Caki2 (cell line): ENCODE measurements around the gene STXBP4. TPM values are rescaled to one million over a fixed set of nuclear protein-coding genes. Genes with fewer than 3 reads are reported as not detected.

ENCODE experiments used
- DNase-seq: peaks from one replicate; pipeline ENCODE4 v3.0.0-alpha.2; 2015; ENCODE audit warnings: low read depth
- in situ Hi-C: cut with HindIII; loops from 2 replicates; pipeline ENCODE4 v1.10.0; 2016; ENCODE audit warnings: low sequenced_read_pairs, low pct_unique_long_range_greater_than_20kb, mixed read lengths
- total RNA-seq: library from RNA; depleted of rRNA; stranded (reverse); fragments of >200 nt; shearing (Covaris generic); gene quantifications from 2 replicates; pipeline ENCODE4 v1.2.3, GENCODE V29; 2014; ENCODE audit warnings: low replicate concordance

The STXBP4 gene
- total RNA-seq, 1 experiment from 2014 or later: 1.1 TPM

GRCh38 chr17:55177159-55177854 is 208.7 kb downstream of the STXBP4 start:
- DNase-seq: no peak
- in situ Hi-C loops: no loop called here

DNA sequence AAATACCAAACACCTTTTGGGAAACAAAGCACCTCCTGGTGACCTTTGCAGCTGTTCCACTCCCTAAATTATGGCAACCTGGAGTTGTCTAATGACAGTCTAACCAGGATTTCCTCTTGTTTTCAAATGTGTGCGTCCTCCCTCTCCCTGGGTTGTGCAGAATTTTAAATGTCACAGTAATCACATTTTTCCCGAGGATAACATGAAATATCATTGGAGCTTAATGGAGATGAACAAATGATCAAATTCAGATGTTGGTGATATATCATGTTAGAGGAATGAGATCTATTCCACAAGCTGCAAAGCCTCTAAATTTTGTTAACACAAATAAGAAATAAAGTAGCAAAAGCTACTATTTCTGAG is 209.3 kb downstream of the STXBP4 start:
- DNase-seq: no peak
- in situ Hi-C loops: no loop called here

DNA sequence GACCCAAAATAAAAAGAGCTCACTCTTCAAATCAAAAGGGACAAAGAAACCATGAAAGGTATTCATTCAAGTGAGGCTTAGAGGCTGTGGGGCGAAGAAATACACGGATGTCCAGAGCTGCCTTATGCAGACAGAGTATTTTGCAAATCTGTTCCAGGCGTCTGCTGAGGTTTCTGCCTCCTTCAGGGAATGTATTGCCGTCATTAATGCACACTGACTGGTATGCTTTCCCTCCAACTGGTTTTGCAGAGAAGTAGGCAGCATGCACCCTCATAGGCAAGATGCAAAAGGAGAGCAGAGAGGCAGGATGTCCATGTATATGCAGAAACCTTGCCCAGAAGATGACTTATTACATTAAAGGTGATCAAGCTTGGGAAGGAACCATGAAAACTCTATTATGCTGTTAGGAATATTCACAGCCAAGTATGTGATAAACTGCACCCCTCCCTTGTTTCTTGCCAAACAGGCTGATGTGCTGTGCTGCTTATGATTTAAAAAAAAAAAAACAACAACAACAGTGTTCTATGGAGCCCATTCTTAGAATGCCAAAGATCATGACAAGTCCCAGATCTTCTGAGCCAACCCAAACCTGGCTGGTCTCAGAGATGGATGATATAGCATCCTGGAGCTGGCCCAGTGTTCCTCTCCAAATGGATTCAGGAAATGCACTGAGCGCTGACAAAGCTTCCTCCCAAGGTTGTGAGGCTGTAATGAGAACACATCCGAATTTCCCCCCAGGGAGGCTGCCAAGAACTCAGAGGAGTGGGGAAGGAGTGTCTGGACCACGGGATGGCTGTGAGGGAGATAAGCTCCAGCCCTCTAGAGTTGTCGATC is 218.6 kb downstream of the STXBP4 start:
- in situ Hi-C loops: no loop called here
- DNase-seq: no peak

GRCh38 chr17:55190748-55191147 is 222.2 kb downstream of the STXBP4 start:
- no peak for DNase-seq
- in situ Hi-C loops: no loop called here

- in situ Hi-C loops: no loop called here
- DNase-seq: no peak
Observed at GRCh38 chr17:55198690-55199370, 230.3 kb downstream of the STXBP4 start.

DNA sequence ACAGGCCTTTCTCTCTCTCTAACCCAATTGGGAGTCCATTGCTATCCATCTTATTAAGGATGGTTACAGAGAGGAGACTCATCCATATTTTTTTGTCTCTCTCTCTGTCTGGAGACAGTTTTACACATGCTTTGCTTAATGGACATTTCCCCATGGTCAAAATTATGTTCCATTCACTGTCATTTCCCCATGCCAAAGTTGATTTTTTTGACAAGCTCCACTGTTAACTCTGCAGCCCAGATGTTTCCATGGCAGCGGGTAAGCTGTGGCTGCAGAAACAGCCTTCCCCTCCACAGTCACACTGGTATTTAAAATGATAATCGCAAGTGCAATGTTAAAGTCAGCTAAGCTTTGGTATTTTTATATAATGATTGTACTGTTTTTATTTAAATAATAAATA is 232.3 kb downstream of the STXBP4 start:
- no peak for DNase-seq
- in situ Hi-C loops: no loop called here

DNA sequence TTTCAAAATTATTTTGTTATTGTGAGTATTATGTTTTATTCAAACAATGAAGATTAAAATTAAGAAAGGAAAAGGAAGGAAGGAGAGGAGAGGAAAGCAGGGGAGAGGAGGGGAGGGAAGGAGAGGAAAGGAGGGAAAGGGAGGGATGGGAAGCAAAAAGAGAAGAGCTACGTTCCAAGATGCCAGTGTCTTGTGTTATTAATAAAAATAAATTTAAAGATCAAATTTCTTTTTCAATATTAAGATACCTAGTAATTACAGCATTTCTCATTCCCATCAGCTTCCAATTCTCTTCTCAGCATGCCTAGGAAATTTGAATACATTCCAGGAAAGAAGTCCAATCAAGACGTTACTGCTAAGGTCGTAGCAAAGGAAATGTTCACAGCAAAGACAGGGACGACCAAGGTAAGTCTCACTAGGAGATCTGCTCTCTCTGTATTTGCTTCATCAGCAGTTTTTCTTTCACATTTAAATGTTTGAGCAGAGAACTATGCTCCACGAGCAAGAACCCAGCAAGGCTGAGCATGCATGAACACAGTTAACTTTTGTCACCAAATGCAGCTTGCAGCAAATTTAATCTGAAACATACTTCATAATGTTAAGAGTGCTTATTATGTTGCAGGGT is 232.9 kb downstream of the STXBP4 start:
- in situ Hi-C loops: no loop called here

GRCh38 chr17:55202896-55203295 is 234.3 kb downstream of the STXBP4 start:
- DNase-seq: no peak
- in situ Hi-C loops: no loop called here

More for the DNA sequence above, 232.9 kb downstream of the STXBP4 start:
- DNase-seq: no peak

DNA sequence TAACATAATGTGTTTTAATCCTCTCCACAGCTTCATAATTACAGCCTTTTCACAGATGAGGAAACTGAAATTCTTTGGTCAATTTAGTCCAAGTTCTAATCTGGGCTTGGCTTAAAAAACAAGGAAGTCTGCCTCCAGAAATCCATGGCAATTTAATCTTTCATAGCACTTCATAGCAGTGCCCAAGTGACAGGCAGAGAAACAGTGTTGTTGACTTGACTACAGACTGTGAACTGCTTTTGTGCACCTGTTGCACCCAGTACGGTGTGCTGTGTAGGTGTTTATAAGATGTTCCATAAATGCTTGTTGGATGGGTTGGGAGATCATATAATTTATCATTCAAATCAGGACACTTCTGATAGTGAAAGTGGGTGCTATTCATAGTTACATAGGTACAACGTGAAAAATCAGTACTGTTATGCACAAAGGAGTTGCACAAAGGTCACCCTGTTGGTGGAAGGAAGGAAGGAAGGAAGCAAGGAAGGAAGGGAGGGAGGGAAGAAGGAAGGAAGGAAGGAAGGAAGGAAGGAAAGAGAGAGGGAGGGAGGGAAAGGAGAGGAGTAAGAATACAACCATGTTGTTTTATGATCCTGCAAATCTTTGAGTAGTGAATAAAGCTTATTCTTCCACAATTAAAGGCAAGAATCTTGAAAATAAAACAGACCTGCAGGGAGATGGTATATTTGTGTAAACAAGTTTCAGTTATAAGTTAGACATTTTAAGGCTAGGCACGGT is 239.7 kb downstream of the STXBP4 start:
- in situ Hi-C loops: no loop called here
- no peak for DNase-seq

DNA sequence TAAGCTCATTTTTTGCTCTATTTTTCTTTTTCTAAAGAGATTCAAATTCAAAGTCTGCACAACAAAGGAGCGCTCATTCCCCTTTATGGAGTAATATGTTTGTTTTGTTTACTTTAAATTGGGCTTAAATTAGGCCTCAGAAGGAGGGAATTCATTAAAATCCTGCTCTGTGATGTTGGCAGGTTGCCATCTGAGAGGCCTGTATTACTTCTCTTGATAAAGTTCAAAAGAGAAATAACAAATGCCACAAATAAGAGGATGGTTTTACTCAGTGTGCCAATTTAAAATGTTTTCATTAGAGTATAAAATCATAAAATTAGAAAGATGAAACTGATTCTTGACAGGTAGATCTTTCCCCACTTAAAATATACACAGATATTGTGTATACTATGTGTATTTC is 241.7 kb downstream of the STXBP4 start:
- in situ Hi-C loops: no loop called here
- no peak for DNase-seq

- DNase-seq: no peak
- in situ Hi-C loops: no loop called here
Observed at GRCh38 chr17:55212880-55213279, 244.3 kb downstream of the STXBP4 start.

DNA sequence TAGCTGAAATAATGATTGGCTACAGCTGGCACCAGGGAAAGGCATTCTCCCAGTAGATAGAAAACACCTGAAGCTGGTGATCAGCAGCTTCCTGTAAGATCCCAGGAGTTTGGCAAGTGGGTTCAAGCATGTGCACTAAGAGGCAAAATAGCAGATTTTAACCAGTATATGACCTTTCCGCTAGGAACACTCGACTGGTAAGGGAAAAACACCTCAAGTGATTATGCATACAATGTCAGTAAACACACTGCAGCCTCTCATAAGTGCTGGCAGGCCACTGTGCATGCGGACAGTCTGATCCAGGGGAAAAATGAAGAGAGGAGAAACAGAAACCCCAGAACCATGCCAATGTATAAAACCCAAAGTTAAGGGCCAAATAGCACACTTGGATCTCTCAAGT is 247.1 kb downstream of the STXBP4 start:
- no peak for DNase-seq
- in situ Hi-C loops: no loop called here

DNA sequence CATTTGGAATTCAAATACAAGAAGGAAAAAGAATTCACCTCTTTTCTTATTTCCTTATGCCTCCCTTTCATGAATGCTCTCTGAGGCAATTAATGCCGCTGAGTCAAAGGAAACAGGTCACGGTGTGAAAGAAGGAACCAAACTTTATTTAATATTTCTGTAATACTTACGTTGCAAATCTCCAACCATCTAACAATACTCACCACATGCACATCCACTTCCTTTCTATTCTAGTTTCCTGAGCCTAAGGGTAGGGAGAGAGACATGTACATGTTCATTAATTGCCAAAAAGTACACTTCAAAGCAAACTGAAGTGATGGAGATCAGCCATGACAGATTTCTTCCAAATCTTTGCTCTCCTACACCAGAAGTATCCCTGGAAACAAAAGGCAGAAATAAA is 248.3 kb downstream of the STXBP4 start:
- in situ Hi-C loops: no loop called here

GRCh38 chr17:55219459-55219858 is 250.9 kb downstream of the STXBP4 start:
- DNase-seq: no peak
- in situ Hi-C loops: no loop called here

More for the DNA sequence above, 248.3 kb downstream of the STXBP4 start:
- no peak for DNase-seq

GRCh38 chr17:55219934-55220333 is 251.4 kb downstream of the STXBP4 start:
- in situ Hi-C loops: no loop called here

More at GRCh38 chr17:55219934-55220333, 251.4 kb downstream of the STXBP4 start:
- DNase-seq: no peak
